HG02642 (cell line): ENCODE data around the gene MTARC1.

Experiments
- ATAC-seq: cut with Tn5 transposase; IDR thresholded peaks from one replicate; pipeline ENCODE4 v1.9.1; 2021; ENCODE audit warnings: mild to moderate bottlenecking; ENCODE audit not compliant: unreplicated experiment, poor library complexity

The MTARC1 gene

GRCh38 chr1:220827445-220828178, 40.9 kb downstream of the MTARC1 start:
- ATAC-seq = no peak

GRCh38 chr1:220828179-220828490, 41.4 kb downstream of the MTARC1 start:
- ATAC-seq = no peak

- ATAC-seq = no peak
These were observed 42.4 kb downstream of the MTARC1 start for GRCh38 chr1:220828950-220829586.

- no peak for ATAC-seq
These were observed 46.7 kb downstream of the MTARC1 start for GRCh38 chr1:220833436-220833835.

- ATAC-seq = no peak
These were observed 47.6 kb downstream of the MTARC1 start for GRCh38 chr1:220834155-220834870.
